Retinal pigment epithelial cell (primary cell): ENCODE results near the gene SPP1.
A peak's percentile ranks its signal among the peaks of the same experiment; 100 is the strongest.

ENCODE experiments used
- DNase-seq: peaks from one replicate; pipeline ENCODE4 v3.0.0-alpha.2; 2010; ENCODE audit warnings: low read depth
- H3K4me3 ChIP-seq: 2 replicates; pipeline ENCODE4 v1.5.1; 2011; ENCODE audit warnings: mild to moderate bottlenecking, low read length, control low read depth, moderate library complexity
- CTCF ChIP-seq: conservative IDR thresholded peaks from 2 replicates; pipeline ENCODE4 v1.5.1; 2011; ENCODE audit warnings: low read depth, low read length, control low read depth, inconsistent platforms

The SPP1 gene

DNA sequence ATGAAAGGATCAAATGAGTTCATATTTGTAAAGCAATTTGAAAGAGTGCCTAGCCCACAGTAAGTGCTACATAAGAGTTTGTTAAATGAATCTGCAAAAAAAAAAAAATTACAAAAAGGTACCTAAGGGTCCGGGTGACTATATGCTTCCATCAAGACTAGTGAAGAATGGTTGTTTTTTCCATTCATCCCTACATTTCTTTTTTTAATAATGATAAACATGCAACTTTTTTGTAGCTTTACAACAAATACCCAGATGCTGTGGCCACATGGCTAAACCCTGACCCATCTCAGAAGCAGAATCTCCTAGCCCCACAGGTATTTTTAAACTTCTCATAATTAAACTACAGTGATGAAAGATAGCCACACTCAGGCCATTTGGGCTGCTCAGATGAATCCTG, 4.3 kb downstream of the SPP1 start:
- DNase-seq, result no peak
- TF ChIP-seq CTCF, result no peak
- H3K4me3 ChIP-seq, result no peak overlapping the region

GRCh38 chr4:87981486-87981885, 6.0 kb downstream of the SPP1 start:
- TF ChIP-seq CTCF, result no peak
- DNase-seq, result no peak
- H3K4me3 ChIP-seq, result no peak overlapping the region

DNA sequence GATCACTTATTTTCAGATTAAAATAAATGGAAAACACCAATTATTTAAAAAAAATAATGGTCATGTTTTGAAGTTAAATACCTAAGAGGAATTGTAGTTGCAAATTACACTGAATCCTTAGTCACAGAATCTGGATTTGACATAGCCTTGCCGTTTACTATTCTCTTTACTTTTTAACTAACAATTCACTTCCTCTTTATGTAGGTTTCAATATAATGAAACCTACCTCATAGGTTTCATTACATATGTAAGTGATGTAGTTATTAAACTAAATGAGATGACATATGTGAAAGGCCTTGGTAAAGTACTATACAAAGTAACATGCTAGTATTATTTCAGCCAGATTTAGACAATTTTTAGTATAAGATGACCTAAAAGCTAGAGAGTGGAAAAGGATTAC, 6.5 kb downstream of the SPP1 start:
- H3K4me3 ChIP-seq, result no peak overlapping the region
- no peak for DNase-seq
- no peak for TF ChIP-seq CTCF

GRCh38 chr4:87982446-87983010, 7.0 kb downstream of the SPP1 start:
- no peak overlapping the region for H3K4me3 ChIP-seq
- DNase-seq, result no peak
- TF ChIP-seq CTCF, result no peak

DNA sequence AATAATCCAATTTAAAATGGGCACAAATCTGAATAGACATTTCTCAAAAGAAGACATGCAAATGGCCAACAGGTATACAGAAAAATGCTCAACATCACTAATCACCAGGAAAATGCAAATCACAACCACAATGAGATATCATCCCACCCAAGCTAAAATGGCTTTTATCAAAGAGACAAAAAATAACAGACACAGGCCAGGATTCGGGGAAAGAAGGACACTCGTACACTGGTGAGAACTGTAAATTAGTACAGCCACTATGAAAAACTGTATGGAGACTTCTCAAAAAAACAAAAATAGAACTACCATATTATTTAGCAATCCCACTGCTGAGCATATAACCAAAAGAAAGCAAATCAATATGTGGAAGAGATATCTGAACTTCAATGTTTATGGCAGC, 8.5 kb downstream of the SPP1 start:
- no peak overlapping the region for H3K4me3 ChIP-seq
- TF ChIP-seq CTCF, result no peak
- no peak for DNase-seq

DNA sequence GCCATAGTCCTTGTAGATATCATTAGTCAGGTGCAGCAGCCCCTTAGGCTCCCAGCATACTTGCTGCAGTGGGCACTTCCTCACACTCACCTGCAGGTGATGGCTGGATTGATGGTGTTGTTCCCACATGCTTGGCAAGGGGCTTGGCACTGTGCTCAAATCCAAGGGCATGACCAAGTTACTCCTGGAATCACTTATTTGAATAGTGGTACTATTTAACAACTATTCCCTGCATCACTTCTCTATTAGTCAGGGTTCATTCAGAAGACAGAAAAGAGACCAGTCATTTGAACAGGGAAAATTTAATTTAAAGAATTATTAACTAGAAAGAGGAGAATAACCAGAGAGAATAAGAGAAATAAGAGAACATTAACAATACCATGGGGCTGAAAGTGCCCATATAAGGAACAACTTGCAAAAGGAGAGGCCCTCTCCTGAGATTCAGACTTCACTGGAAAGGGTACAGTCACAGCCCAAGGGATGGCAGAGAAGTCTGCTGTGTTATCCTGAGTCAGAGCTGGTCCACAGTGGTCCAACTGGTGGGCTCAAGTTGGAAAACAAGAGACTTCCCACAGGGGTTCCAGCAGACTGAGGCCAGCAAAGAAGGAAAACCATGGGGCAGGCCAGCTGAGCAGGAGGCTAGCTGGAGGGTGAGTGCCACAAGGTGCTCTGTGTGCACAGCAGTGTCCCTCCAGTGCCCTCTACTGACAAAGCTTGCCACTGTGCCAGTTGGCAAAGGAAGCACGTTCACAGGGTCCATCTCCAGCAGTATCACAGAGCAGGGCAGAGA, 9.8 kb downstream of the SPP1 start:
- DNase-seq, result no peak
- H3K4me3 ChIP-seq, result no peak overlapping the region
- TF ChIP-seq CTCF, result peak; percentile 89

DNA sequence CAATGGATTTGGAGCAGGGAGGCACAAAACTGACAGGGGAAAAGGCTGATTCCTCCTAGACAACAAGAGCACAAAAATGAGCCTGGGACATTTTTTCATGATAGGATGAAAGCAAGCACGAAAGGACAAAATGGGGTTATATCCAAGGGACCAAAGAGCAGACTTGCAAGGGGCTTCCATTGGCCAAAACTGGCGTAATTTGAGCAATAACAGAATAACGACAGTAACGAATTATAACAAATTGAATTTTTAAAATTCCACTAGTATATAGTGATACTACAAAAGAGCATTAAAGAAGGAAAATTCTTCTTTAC, 10.3 kb downstream of the SPP1 start:
- no peak overlapping the region for H3K4me3 ChIP-seq
- DNase-seq, result no peak
- TF ChIP-seq CTCF, result no peak
